ENCODE results near the gene CHST11.

- no peak for TF ChIP-seq POLR2A (IDR thresholded peaks at IDR 0.05; ENCODE audit: low read depth)
- TF ChIP-seq CTCF (IDR thresholded peaks at IDR 0.05), result no peak
- no peak for TF ChIP-seq POLR2AphosphoS5 (IDR thresholded peaks at IDR 0.05)
These were observed 23.3 kb downstream of the CHST11 start for GRCh38 chr12:104480012-104480411.

All from esophagus muscularis mucosa (tissue), 3 donors.